Psoas muscle (tissue), 8 donors: Measurements from ENCODE around the gene ONECUT3. TPM values are rescaled to one million over a fixed set of nuclear protein-coding genes. Genes with fewer than 3 reads are reported as not detected.

Source experiments
- ATAC-seq, 4 donors: fragments of 200-7000 bp; cut with Tn5 transposase; one replicate each; pipeline ENCODE4 v1.9.1; 2020; ENCODE audit warnings: moderate library complexity in 3 of 4, mild to moderate bottlenecking in 2 of 4
- DNase-seq, 2 donors: peaks; one replicate each; pipeline ENCODE4 v3.0.0-alpha.2; 2020
- H3K27ac ChIP-seq: fragments of 200-600 bp; one replicate; pipeline ENCODE4 v1.8.0; 2022
- H3K27me3 ChIP-seq, 3 donors: fragments of 200-600 bp in 1 of 3; one replicate each; pipeline versions ENCODE4 v1.6.1 to v1.8.0; 2013 to 2022; ENCODE audit warnings: low read length in 2 of 3, mild to moderate bottlenecking in 2 of 3, moderate library complexity in 1 of 3; ENCODE audit not compliant: insufficient read depth in 3 of 3
- H3K36me3 ChIP-seq, 2 donors: fragments of 200-600 bp in 1 of 2; one replicate each; pipeline versions ENCODE4 v1.6.1 to v1.8.0; 2013 to 2022; ENCODE audit warnings: low read depth in 1 of 2, mild to moderate bottlenecking in 1 of 2, moderate library complexity in 1 of 2; ENCODE audit not compliant: insufficient read depth in 1 of 2
- H3K4me1 ChIP-seq: fragments of 200-600 bp; one replicate; pipeline ENCODE4 v1.8.0; 2022
- H3K4me3 ChIP-seq: fragments of 200-600 bp; one replicate; pipeline ENCODE4 v1.8.0; 2022; ENCODE audit warnings: mild to moderate bottlenecking
- H3K9me3 ChIP-seq: fragments of 200-600 bp; one replicate; pipeline ENCODE4 v1.8.0; 2022
- CTCF ChIP-seq: fragments of 200-600 bp; IDR thresholded peaks from one replicate; pipeline ENCODE4 v1.8.0; 2022; ENCODE audit warnings: antibody characterized with exemption
- WGBS, 3 donors: extraction: QIAGEN DNeasy Blood & Tissue Kit; methylation state at CpG; one replicate each; pipeline versions ENCODE4 v1.1.6 to v1.1.7; 2013; 5-methylcytosine and 5-hydroxymethylcytosine counted together
- intact Hi-C, 2 donors: fragments of 100-400 bp; cut with DNase I; formaldehyde crosslinking; loops; one replicate each; pipeline versions ENCODE4 v1.11.0 to v1.14.2; 2022
- polyA plus RNA-seq, 3 donors: library from polyadenylated mRNA; stranded (reverse); fragments of 200-250 nt; gene quantifications; one replicate each; pipeline ENCODE4 v1.2.3, GENCODE V29; 2013
- total RNA-seq, 4 donors: library from RNA; stranded (reverse); fragmentation: NEBNext Ultra II Directional in 2 of 4; extraction: Animal tissue kit (Norgen Biotek cat#: 25700) in 2 of 4; gene quantifications; one replicate each; pipeline versions ENCODE4 v1.2.1 to v1.2.4, GENCODE V29; 2021 to 2023
- donor health status: healthy with polysubstance abuse.
- donor health status: DM: no; HTN: no; CAD: no; lungs with moderate emphysema.
- donor health status: Bipolar disorder and iron deficiency.
- donor health status: healthy.
- donor health status: DM: yes; HTN: yes; CAD: no.
- donor health status: DM: no; HTN: no; CAD: no.
- donor health status: DM: no; HTN: no; CAD: no.
- donor health status: DM: yes; HTN: yes; CAD: no.

Gene ONECUT3
- total and polyA plus RNA-seq, 7 donors: not detected

DNA sequence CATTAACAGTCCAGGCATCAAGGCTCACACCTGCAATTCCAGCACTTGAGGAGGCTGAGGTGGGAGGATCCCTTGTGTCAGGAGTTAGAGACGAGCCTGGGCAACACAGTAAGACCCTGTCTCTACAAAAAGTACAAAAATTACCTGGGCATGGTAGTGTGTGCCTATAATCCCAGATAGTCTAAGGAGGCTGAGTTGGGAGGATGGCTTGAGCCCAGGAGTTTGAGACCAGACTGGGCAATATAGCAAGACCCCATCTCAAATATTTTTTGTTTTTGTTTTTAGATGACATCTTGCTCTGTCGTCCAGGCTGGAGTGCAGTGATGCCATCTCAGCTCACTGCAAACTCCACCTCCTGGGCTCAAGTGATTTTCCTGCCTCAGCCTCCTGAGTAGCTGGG lies 40.1 kb upstream of the ONECUT3 start:
- H3K9me3 ChIP-seq: no peaks in the 10 kb centered on the region
- DNase-seq: no peak
- 74 to 77% (median 77%) methylated on average over 2 of the region's 2 CpGs for WGBS, 3 donors
- H3K27ac ChIP-seq: no peak overlapping the region
- no peak for TF ChIP-seq CTCF
- intact Hi-C loops: no loop called here
- no peaks in the 10 kb centered on the region for H3K4me1 ChIP-seq
- H3K4me3 ChIP-seq: no peak overlapping the region
- ATAC-seq: no peak
- no peaks in the 10 kb centered on the region for H3K36me3 ChIP-seq
- peaks cover 4 to 52% (median 15%) of the 10 kb centered on the region in 3 donors for H3K27me3 ChIP-seq

DNA sequence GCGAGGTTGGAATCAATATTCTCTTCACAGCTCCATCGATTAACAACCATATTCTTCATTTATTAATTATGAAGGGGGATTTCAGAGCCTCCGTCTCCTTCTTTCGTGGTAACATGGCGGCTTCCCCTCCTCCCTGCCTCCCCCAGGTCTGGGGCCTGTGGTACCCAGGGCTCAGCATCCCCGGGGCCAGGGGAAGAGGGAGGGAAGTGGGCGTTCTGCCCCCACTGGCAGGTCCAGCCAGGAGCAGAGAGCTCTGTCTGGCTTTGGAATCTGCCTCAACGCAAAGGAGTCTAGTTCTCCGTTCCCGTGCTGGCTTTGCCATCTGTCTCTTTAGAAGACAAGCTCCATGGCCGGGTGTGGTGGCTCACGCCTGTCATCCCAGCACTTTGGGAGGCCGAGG lies 37.8 kb upstream of the ONECUT3 start:
- no peak for DNase-seq
- H3K9me3 ChIP-seq: no peaks in the 10 kb centered on the region
- no peaks in the 10 kb centered on the region for H3K4me1 ChIP-seq
- no peak for ATAC-seq
- H3K27ac ChIP-seq: no peak overlapping the region
- TF ChIP-seq CTCF: no peak
- no peaks in the 10 kb centered on the region for H3K36me3 ChIP-seq
- intact Hi-C loops: no loop called here
- H3K4me3 ChIP-seq: no peak overlapping the region
- peaks cover 0 to 58% (median 19%) of the 10 kb centered on the region in 3 donors for H3K27me3 ChIP-seq
- 41 to 50% (median 48%) methylated on average over 12 to 13 of the region's 13 CpGs for WGBS, 3 donors

GRCh38 chr19:1717200-1717969 lies 35.9 kb upstream of the ONECUT3 start:
- Histone ChIP-seq H3K27me3 (peaks cover 0 to 71% (median 19%) of the 10 kb centered on the region in 3 donors), H3K4me1 (no peaks in the 10 kb centered on the region), H3K9me3 (no peaks in the 10 kb centered on the region), H3K36me3 (no peaks in the 10 kb centered on the region), H3K27ac (no peak overlapping the region), H3K4me3 (no peak overlapping the region)
- DNase-seq (no peak), ATAC-seq (no peak)
- TF ChIP-seq CTCF: no peak
- intact Hi-C loops: no loop called here
- WGBS, 3 donors: 70 to 90% (median 79%) methylated on average over 1 of the region's 1 CpG

DNA sequence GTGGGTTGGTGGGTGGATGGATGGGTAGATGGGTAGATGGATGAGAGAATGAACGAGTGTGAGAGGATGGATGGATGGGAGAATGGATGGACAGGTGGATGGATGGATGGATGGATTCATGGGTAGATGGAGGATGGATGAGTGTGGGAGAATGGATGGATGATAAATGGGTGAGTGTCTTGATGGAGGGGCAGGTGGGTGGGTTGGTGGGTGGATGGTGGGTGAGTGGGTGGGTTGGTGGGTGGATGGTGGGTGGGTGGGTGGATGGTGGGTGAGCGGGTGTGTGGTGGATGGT lies 35.4 kb upstream of the ONECUT3 start:
- H3K36me3 ChIP-seq: no peaks in the 10 kb centered on the region
- intact Hi-C loops: no loop called here
- no peak for ATAC-seq
- no peak for DNase-seq
- H3K27me3 ChIP-seq: peaks cover 0 to 77% (median 17%) of the 10 kb centered on the region in 3 donors
- TF ChIP-seq CTCF: no peak
- H3K9me3 ChIP-seq: no peaks in the 10 kb centered on the region
- no peaks in the 10 kb centered on the region for H3K4me1 ChIP-seq
- 74 to 77% (median 74%) methylated on average over 1 to 2 of the region's 2 CpGs for WGBS, 3 donors
- H3K27ac ChIP-seq: no peak overlapping the region
- H3K4me3 ChIP-seq: no peak overlapping the region
